Activated CD4-positive, CD25-positive, alpha-beta regulatory T cell (primary cell): ENCODE results near the gene ASCC2.

Source experiments
- DNase-seq, 4 experiments: peaks; one replicate each; lab custom pipeline; 2025; lab: John Stamatoyannopoulos, UW

ASCC2 gene

GRCh38 chr22:29786031-29786430 is 52.0 kb downstream of the ASCC2 start:
- DNase-seq: no peak

GRCh38 chr22:29784451-29785361 is 53.4 kb downstream of the ASCC2 start:
- no peak for DNase-seq

GRCh38 chr22:29782061-29782845 is 55.8 kb downstream of the ASCC2 start:
- no peak for DNase-seq

- DNase-seq: no peak
Observed at GRCh38 chr22:29780748-29781676, 57.1 kb downstream of the ASCC2 start.

GRCh38 chr22:29780220-29780619 is 57.9 kb downstream of the ASCC2 start:
- no peak for DNase-seq

GRCh38 chr22:29773233-29773632 is 64.8 kb downstream of the ASCC2 start:
- DNase-seq: no peak

- DNase-seq: no peak
Observed at GRCh38 chr22:29772170-29772641, 65.9 kb downstream of the ASCC2 start.

- no peak for DNase-seq
Observed at GRCh38 chr22:29769723-29770321, 68.3 kb downstream of the ASCC2 start.

GRCh38 chr22:29768052-29768693 is 69.9 kb downstream of the ASCC2 start:
- no peak for DNase-seq

GRCh38 chr22:29767171-29768051 is 70.7 kb downstream of the ASCC2 start, which contains the start of gene UQCR10:
UQCR10 (plus strand) TSS chr22:29767369; CDS start chr22:29767399, 30 bp downstream.
- DNase-seq: peak; percentile 81 to 93 (median 86)

GRCh38 chr22:29766632-29767170 is 71.4 kb downstream of the ASCC2 start, which contains the start of gene ZMAT5:
ZMAT5 (minus strand) TSS chr22:29767007; CDS start chr22:29748544, 18,463 bp downstream.
- DNase-seq: peak; percentile 71 to 85 (median 80)

GRCh38 chr22:29765905-29766631 is 72.0 kb downstream of the ASCC2 start:
- DNase-seq: no peak

- DNase-seq: no peak
Observed at GRCh38 chr22:29762263-29762662, 75.8 kb downstream of the ASCC2 start.

- DNase-seq: no peak
Observed at GRCh38 chr22:29758959-29759358, 79.1 kb downstream of the ASCC2 start.

- DNase-seq: no peak
Observed at GRCh38 chr22:29758068-29758622, 79.9 kb downstream of the ASCC2 start.

GRCh38 chr22:29757096-29757495 is 81.0 kb downstream of the ASCC2 start:
- no peak for DNase-seq

- no peak for DNase-seq
Observed at GRCh38 chr22:29756341-29756740, 81.7 kb downstream of the ASCC2 start.

- no peak for DNase-seq
Observed at GRCh38 chr22:29755889-29756288, 82.2 kb downstream of the ASCC2 start.
